HG02870 (cell line): Measurements from ENCODE around the gene EFCAB8.
"Not testable (repeated sequence)": the region's sequence is repeated elsewhere in the genome, so short reads cannot be mapped to it uniquely, and the experiment has no call there.

ENCODE experiments used
- ATAC-seq: cut with Tn5 transposase; IDR thresholded peaks from one replicate; pipeline ENCODE4 v1.9.1; 2021; ENCODE audit warnings: mild to moderate bottlenecking, moderate library complexity; ENCODE audit not compliant: unreplicated experiment

EFCAB8 gene

GRCh38 chr20:32943490-32944052 lies 84.8 kb downstream of the EFCAB8 start:
- no peak for ATAC-seq

GRCh38 chr20:32945710-32946221 lies 87.0 kb downstream of the EFCAB8 start:
- no peak for ATAC-seq

- no peak for ATAC-seq
Measured at GRCh38 chr20:32946629-32947028, 87.9 kb downstream of the EFCAB8 start.

- not testable (repeated sequence) for ATAC-seq
Measured at GRCh38 chr20:32950539-32950938, 91.8 kb downstream of the EFCAB8 start.

GRCh38 chr20:32957459-32957858 lies 98.7 kb downstream of the EFCAB8 start:
- no peak for ATAC-seq

- ATAC-seq: no peak
Measured at GRCh38 chr20:32958574-32958973, 99.9 kb downstream of the EFCAB8 start.

- no peak for ATAC-seq
Measured at GRCh38 chr20:32959351-32960221, 100.9 kb downstream of the EFCAB8 start.

GRCh38 chr20:32960222-32960518 lies 101.4 kb downstream of the EFCAB8 start:
- no peak for ATAC-seq

GRCh38 chr20:32960849-32961731 lies 102.4 kb downstream of the EFCAB8 start:
- no peak for ATAC-seq

GRCh38 chr20:32962053-32962452 lies 103.3 kb downstream of the EFCAB8 start:
- ATAC-seq: no peak

- not testable (repeated sequence) for ATAC-seq
Measured at GRCh38 chr20:32962646-32963045, 103.9 kb downstream of the EFCAB8 start.

- no peak for ATAC-seq
Measured at GRCh38 chr20:32963176-32963575, 104.5 kb downstream of the EFCAB8 start.

GRCh38 chr20:32964575-32964974 lies 105.9 kb downstream of the EFCAB8 start:
- ATAC-seq: no peak

GRCh38 chr20:32965115-32965514 lies 106.4 kb downstream of the EFCAB8 start:
- ATAC-seq: no peak

- ATAC-seq: no peak
Measured at GRCh38 chr20:32965581-32966373, 107.1 kb downstream of the EFCAB8 start.

GRCh38 chr20:32966382-32966781 lies 107.7 kb downstream of the EFCAB8 start:
- no peak for ATAC-seq

GRCh38 chr20:32966881-32967781 lies 108.4 kb downstream of the EFCAB8 start:
- ATAC-seq: no peak

- ATAC-seq: no peak
Measured at GRCh38 chr20:32967961-32968457, 109.3 kb downstream of the EFCAB8 start.

GRCh38 chr20:32968478-32969241 lies 109.9 kb downstream of the EFCAB8 start:
- no peak for ATAC-seq
